Renal cortical epithelial cell (primary cell): ENCODE measurements around the gene A4GALT. TPM values are rescaled to one million over a fixed set of nuclear protein-coding genes. Genes with fewer than 3 reads are reported as not detected.
"Not testable (repeated sequence)": the region's sequence is repeated elsewhere in the genome, so short reads cannot be mapped to it uniquely, and the experiment has no call there.

Experiments
- DNase-seq: peaks from one replicate; pipeline ENCODE4 v3.0.0-alpha.2; 2011; ENCODE audit warnings: low read depth
- total RNA-seq: library from RNA; depleted of rRNA; stranded (reverse); fragments of >200 nt; gene quantifications from 2 replicates; pipeline ENCODE4 v1.2.3, GENCODE V29; 2014

Gene A4GALT
- total RNA-seq, 1 donor from 2014 or later, result 64.8 TPM

- DNase-seq, result not testable (repeated sequence)
These were observed 19.6 kb upstream of the A4GALT start for GRCh38 chr22:42740320-42740719.

DNA sequence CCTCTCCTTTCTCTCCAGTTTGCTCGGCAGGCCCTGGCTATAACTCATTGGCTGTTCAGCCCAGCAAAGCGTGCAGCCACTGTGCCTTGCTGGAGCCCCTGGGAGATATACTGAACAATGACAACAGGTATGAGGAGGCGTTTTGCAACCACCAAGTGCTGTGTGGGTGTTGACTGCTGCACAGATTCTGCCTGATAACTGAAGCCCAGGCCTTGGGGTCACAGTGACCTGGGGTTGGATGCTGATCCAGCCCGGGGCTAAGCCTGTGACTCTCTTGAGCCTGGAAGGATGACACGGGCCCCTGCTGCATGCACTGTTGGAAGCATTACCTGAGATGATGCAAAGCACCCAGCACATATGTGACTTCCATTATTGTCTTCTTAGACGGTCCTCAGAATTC is 13.7 kb upstream of the A4GALT start:
- DNase-seq, result no peak

DNA sequence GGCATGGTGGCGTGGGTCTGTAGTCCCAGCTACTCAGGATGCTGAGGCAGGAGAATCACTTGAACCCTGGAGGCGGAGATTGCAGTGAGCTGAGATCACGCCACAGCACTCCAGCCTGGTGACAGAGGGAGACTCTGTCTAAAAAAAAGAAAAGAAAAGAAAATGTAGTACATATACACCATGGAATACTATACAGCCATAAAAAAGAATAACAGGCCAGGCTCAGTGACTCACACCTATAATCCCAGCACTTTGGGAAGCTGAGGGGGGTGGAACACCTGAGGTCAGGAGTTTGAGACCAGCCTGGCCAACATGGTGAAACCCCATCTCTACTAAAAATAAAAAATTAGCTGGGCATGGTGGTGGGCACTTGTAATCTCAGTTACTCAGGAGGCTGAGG is 12.7 kb upstream of the A4GALT start:
- not testable (repeated sequence) for DNase-seq

GRCh38 chr22:42732081-42732480 is 11.4 kb upstream of the A4GALT start:
- DNase-seq, result no peak

DNA sequence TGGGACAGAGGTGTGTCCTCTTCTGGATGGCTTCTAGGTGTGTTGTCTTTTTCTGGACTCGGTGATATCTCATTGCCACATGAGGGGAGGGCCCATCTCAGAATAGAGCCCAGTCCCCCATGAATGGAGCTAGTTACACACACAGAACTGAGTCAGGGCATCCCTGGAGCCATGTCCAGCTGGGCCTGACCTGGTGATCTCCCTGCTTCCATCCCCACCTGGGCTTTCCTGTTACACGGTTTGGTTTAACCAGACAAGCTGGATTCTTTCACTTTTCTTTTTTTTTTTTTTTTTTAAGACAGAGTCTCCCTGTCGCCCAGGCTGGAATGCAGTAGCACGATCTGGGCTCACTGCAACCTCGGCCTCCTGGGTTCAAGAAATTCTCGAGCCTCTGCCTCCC is 6.1 kb upstream of the A4GALT start:
- DNase-seq, result no peak

- no peak for DNase-seq
These were observed 5.1 kb upstream of the A4GALT start for GRCh38 chr22:42725606-42726355.

DNA sequence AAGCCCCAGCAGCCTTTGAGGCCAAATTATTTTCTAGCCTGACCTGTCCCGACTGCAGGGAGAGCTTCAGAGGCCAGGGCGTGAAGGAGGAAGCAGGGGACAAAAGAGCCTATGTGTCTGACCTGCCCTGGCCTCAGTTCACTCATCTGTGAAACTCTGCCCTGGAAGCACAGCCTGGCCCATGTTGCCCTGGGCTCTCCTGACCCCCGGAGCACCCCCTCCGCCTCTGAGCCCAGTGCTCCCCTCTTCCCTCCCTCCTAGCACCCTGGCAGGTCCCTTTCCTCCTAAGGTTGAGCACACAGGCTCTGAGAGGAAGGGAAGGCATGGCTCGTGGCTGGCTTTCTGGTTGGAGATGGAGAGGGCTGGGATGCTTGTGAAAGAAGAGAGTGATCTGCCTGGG is 3.4 kb upstream of the A4GALT start:
- no peak for DNase-seq

- no peak for DNase-seq
These were observed 370 bp upstream of the A4GALT start for GRCh38 chr22:42721045-42721434.

- DNase-seq, result no peak
These were observed 911 bp downstream of the A4GALT start for GRCh38 chr22:42719656-42720262.

- DNase-seq, result peak; percentile 32
These were observed 1.5 kb downstream of the A4GALT start for GRCh38 chr22:42719133-42719532.

GRCh38 chr22:42717197-42717928 is 3.3 kb downstream of the A4GALT start:
- peak; percentile 78 for DNase-seq

DNA sequence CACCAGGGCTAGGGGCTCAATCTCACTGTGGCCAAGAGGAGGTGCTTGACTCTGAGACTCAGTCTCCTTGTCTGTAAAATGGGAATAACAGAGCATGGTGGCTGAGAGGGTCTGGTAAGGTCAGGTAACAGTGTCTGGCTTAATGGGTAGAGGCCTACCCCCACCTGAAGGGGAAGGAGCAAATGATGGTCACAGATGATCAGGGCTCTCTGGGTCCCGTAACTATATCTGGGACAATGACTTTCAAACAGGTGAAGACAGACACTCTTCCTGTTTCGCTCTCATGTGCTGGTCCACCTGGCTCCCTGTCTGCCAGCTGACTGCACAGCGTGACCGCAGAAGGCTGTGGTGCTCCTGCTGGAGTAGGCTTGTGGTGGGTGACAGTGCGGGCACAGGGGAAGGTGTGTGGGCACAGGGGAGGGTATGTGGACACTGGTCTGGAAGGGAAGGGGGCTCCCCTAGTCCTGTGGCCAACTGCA is 4.0 kb downstream of the A4GALT start:
- DNase-seq, result no peak

GRCh38 chr22:42716221-42716620 is 4.4 kb downstream of the A4GALT start:
- peak; percentile 86 for DNase-seq

DNA sequence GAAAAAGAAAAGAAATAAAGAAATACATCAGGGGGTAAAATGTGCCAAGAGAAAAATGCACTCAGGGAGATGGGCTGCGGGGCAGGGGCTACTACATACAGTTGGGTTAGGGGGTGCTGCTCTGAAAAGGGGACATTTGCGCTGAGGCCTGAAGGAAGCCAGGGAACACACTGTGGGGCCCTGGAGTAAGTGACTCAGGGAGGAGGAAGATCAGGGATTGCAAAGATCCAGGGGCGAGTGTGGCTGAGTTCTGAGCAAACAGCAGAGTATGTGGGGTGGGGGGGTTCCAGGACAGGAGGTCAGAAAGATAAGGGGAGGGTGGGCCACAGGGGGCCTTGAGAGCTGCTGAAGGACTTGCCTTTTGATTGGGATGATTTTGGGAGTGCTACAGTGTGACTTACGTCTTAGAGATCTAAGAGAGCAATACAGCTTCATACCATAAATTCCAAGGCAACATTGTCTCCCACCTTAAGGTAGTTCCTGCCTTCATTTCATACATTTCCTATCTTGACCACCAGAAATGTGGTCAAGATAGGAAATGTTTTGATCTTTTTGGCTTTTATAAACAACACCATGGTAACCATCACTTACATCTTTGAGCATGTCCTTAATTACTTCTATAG is 5.8 kb downstream of the A4GALT start:
- no peak for DNase-seq

DNA sequence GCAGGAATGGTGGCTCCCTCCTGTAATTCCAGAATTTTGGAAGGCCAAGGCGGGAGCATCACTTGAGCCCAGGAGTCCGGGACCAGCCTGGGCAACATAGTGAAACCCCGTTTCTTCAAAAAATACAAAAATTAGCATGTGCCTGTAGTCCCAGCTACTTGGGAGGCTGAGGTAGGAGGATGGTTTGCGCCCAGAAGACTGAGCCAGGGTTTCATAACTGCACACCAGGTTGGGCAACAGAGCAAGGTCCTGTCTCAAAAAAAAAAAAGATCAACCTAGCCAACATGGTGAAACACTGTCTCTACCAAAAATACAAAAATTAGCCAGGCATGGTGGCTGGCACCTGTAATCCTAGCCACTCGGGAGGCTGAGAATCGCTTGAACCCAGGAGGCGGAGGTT is 6.4 kb downstream of the A4GALT start:
- no peak for DNase-seq

DNA sequence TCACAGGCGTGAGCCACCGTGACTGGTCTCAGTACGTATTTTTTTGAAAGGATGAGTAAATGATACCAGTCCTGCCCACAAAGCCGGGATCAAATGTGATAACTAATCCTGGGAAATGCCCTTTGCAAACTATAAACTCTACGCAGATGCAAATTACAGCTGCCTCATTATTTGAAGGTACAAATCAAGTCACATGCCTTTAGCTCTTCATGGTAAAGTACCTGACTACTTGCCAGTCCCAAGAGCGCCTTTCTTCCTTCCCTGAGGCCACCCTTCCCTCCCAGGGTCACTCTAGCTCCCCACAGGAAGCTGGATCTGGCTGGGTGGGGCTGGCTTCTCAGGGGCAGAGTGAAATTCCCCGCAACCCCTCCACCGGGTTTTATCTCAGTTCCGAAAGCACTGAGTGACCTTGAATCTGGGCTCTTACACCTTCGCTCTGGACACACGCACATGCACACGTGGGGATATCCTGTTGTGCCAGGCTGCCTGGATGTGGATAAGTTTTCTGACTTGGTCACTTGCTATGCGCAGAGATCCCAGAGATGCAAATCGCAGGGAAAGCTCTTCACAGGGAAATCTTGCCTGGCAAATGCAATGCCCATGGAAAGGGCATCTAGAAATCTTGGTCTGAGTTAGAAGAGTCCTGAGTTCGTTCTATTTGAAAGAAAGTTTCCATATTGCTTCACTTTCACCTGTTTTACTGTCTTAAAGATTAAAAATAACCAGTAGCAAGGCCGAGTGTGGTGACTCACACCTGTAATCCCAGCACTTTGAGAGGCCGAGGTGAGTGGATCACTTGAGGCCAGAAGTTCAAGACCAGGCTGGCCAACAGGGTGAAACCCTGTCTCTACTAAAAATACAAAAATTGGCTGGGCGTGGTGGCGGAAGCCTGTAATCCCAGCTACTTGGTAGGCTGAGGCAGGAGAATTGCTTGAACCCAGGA is 8.5 kb downstream of the A4GALT start:
- DNase-seq, result peak; percentile 87

GRCh38 chr22:42711281-42711731 is 9.4 kb downstream of the A4GALT start:
- DNase-seq, result no peak

GRCh38 chr22:42708417-42708816 is 12.3 kb downstream of the A4GALT start:
- no peak for DNase-seq

- DNase-seq, result no peak
These were observed 13.2 kb downstream of the A4GALT start for GRCh38 chr22:42707496-42707895.

- DNase-seq, result no peak
These were observed 15.8 kb downstream of the A4GALT start for GRCh38 chr22:42704896-42705295.

GRCh38 chr22:42702675-42703074 is 18.0 kb downstream of the A4GALT start:
- no peak for DNase-seq
